NCI-H226 (cell line): ENCODE data around the gene CBX4.

ENCODE experiments used
- DNase-seq: peaks from one replicate; pipeline ENCODE4 v3.0.0-alpha.2; 2015

Gene CBX4

DNA sequence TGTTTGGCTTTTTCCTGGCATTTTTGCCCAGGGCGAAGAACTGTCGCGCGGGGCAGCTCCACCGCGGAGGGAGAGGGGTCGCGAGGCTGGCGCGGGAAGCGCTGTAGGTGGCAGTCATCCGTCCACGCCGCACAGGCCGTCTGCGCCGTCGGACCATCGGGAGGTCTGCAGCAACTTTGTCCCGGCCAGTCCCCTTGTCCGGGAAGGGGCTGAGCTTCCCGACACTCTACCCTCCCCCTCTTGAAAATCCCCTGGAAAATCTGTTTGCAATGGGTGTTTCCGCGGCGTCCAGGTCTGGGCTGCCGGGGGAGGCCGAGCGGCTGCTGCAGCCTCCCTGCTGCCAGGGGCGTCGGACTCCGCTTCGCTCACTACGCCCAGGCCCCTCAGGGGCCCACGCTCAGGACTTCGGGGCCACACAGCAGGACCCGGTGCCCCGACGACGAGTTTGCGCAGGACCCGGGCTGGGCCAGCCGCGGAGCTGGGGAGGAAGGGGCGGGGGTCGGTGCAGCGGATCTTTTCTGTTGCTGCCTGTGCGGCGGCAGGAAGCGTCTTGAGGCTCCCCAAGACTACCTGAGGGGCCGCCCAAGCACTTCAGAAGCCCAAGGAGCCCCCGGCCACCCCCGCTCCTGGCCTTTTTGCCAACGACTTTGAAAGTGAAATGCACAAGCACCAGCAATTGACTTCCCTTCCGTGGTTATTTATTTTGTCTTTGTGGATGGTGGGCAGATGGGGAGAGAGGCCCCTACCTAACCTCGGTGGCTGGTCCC is 2.3 kb upstream of the CBX4 start:
- DNase-seq: no peak

DNA sequence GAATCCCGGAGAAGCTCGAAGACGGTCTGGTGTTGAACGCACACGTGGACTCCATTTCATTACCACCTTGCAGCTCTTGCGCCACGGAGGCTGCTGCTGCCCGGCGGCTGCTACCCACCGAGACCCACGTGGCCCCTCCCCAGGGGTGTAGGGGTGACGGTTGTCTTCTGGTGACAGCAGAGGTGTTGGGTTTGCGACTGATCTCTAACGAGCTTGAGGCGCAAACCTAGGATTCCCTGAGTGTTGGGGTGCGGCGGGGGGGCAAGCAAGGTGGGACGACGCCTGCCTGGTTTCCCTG is 1.7 kb upstream of the CBX4 start:
- no peak for DNase-seq

DNA sequence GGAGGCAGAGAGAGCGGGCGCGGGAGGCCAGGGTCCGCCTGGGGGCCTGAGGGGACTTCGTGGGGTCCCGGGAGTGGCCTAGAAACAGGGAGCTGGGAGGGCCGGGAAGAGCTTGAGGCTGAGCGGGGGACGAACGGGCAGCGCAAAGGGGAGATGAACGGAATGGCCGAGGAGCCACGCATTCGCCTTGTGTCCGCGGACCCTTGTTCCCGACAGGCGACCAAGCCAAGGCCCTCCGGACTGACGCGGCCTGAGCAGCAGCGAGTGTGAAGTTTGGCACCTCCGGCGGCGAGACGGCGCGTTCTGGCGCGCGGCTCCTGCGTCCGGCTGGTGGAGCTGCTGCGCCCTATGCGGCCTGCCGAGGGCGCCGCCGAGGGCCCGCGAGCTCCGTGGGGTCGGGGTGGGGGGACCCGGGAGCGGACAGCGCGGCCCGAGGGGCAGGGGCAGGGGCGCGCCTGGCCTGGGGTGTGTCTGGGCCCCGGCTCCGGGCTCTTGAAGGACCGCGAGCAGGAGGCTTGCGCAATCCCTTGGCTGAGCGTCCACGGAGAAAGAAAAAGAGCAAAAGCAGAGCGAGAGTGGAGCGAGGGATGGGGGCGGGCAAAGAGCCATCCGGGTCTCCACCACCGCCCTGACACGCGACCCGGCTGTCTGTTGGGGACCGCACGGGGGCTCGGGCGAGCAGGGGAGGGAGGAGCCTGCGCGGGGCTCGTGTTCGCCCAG is 1.2 kb upstream of the CBX4 start:
- DNase-seq: no peak

- peak; percentile 31 for DNase-seq
Observed at GRCh38 chr17:79838522-79839274, 542 bp downstream of the CBX4 start.

GRCh38 chr17:79837888-79838521 is 1.2 kb downstream of the CBX4 start:
- DNase-seq: no peak

DNA sequence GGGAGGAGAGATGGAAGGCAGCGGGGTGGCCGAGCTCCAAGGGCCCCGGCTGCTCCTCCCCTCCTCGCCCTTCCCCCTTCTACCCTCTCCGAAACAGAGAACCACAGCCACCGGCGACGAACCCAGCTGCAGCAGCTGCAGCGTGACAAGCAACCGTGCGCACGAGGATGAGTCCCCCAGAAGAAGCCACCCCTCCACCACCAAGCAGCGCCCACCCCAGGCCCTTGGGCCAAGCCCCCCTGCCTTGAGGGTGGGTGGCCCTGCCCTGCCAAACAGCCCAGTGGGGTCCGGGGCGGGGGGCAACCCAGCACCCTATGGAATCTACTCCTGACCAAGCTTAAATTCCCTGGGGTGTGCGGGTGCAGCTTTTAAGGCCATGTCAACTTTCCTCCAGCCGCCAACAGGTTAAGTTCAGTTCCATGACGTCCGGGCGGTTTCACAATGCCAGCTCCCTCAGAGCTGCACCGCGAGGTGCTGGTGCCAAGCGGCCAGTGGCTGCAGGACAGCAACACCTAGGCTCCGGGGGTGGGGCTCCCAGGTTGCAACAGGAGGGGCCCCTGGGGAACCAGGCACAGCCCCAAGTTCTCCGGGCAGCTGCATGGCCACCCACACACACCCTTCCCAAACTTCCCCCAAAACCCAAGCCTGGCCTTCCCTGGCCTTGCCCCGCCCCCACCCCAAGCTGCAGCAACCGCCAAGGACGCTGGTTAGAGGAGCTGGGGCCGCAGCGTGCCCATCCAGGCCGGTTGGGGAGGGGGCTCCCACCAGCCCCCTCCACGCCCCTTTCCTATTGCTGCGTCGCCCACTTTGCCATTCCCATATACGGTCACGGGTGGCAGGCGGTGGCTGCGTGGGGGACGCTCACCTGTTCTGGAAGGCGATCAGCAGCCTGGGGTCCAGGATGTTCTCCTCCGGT is 2.0 kb downstream of the CBX4 start:
- DNase-seq: peak; percentile 86

DNA sequence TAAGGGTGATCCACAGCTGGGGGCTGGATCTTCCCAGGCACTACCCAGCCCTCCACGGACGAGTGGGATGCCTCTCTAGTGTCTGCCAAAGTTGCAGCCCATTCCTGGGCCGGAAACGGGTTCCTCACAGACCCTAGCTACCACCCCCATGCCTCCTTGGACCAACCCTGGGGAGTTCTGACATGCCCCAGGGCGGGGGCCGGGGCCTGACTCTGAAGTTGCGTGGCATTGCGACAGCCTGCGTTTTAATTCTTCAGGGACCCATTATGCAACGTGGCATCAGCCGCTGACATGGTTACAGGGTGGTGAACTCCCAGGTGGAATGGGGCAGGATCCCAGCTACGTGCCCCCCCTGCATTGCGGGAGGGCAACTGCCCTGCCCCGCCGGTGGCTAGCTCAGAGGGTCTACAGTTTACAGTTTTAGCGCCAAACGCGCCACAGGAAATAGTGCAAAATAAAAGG is 2.7 kb downstream of the CBX4 start:
- peak; percentile 20 for DNase-seq

DNA sequence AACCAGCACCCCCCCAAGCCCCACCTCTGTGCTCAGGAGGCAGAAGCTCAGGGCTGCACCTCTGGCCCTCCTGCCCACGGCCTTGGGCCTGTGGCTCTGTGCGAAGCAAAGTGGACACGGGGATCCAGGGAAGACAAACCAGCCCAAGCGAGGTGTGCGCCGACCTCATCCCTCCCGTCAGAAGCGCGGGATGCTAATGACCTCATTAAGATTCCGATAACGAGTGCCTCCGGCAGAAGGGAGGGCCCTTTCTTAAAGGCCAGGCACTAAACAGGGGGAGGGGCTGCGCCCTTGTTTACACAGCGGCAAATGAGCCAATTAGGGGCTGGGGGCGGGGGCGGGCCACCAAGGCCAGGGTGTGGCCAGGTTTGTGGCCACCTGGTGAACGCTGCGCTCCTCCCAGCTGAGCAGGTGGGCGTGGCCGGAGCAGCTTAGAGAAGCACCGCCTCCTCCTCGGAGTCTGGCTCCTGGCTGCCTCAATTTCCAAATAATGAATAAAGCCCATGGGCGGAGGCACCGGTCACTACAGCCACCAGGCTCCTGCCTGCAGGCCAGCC is 3.2 kb downstream of the CBX4 start:
- DNase-seq: no peak

- no peak for DNase-seq
Observed at GRCh38 chr17:79835470-79835899, 3.8 kb downstream of the CBX4 start.

GRCh38 chr17:79834565-79835469 is 4.4 kb downstream of the CBX4 start:
- DNase-seq: no peak

GRCh38 chr17:79833744-79834564 is 5.3 kb downstream of the CBX4 start:
- no peak for DNase-seq

DNA sequence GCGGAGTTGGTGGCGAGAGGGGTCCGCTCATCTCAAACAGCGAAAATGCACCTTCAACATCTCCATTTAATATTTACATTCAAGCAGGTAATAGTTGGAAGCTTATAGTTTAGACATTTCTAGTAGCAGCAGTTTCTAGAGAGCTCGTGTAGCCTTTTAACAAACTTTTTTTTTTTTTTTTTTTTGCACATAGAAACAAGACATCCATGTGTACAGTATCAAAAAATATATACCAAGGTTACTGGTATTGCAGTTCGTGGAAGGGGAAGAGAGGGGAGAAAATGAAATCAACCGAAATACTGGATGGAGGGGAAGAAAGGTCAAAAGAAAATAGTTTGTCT is 6.2 kb downstream of the CBX4 start:
- no peak for DNase-seq

DNA sequence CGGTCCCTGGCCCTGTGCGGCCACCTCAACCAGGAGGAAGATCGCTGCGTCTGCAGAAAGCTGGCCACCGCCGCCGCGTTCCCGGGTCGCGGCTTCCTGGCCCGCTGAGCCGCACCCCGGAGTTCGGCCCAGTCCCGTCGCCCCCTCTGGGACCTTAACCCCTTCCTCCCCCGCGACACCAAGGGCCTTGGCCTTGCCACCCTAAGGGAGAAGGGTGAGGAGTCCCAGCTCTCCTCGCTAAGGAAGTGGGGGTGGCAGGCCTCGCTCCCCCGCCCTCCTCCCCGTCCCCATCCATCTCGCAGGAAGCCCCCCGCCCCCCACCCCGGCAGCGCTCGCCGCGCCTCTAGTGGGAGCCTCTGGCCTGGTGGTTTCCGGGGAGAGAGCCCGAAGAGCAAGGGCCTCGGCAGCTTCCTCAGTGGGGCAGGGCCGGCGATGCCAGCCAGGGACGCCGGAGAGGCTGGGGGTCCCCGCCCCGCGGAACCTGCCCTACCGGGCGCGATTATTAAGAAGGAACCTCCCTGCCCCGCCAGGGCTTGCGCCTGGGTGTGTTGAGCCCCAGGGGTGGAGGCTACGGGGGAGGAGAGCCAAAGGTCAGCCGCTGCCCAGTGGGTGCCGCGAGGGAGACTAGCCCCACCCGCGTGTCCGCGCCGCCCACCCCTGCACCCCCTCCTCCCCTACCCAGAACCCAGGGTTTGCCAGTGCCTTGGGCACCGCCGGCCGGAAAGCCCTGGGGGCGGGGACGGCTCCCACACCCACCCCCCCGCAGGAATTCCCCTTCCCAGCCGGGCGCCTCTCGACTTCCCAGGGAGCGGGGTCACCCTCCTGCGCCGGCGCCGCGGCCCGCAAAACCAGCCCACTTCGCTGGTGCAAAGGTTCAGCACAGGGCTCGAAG is 6.8 kb downstream of the CBX4 start:
- DNase-seq: peak; percentile 84

- peak; percentile 31 for DNase-seq
Observed at GRCh38 chr17:79831265-79832217, 7.7 kb downstream of the CBX4 start.

- DNase-seq: no peak
Observed at GRCh38 chr17:79830763-79831264, 8.4 kb downstream of the CBX4 start.

DNA sequence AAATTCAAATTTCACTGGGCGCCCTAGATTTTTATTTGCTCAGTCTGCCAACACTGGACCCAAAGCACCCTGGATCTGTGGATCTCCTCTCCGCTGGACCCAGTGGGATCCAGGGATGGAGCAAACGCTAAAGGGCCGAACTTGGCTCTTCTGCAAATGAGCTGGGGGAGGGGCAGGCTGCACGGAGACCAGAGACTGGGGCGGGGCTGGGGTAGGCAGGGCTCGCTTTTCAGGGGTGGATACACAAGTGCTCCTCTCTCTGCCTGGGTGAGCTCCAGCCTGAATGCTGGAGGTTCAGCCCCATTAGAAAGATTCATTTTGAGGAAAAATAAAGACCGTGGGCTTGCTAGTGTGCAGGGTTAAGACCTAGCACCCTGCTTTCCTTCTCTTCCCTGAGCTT is 8.9 kb downstream of the CBX4 start:
- no peak for DNase-seq

GRCh38 chr17:79829457-79829856 is 9.8 kb downstream of the CBX4 start:
- no peak for DNase-seq
